Measurements from ENCODE around the gene CRADD. TPM values are rescaled to one million over a fixed set of nuclear protein-coding genes. Genes with fewer than 3 reads are reported as not detected.

CRADD gene
- total and polyA plus RNA-seq, 2 donors (not counting 1 experiment from before 2014, with no cell fraction given) = 5.8 to 15.1 TPM

GRCh38 chr12:93901739-93902138, 224.6 kb downstream of the CRADD start:
- H3K27ac ChIP-seq (ENCODE audit: low read length in 2 of 2) = no peak overlapping the region
- H3K79me2 ChIP-seq (ENCODE audit: control insufficient read depth, insufficient read depth, low read length) = no peaks in the 10 kb centered on the region
- H3K4me1 ChIP-seq (ENCODE audit: control insufficient read depth in 2 of 2, insufficient read depth in 2 of 2, low read length in 2 of 2) = peaks cover 0 to 4% of the 10 kb centered on the region in 2 donors
- no peak for TF ChIP-seq EZH2 (IDR thresholded peaks at IDR 0.05; ENCODE audit: borderline replicate concordance, insufficient read depth, low read depth, low read length, poor library complexity, severe bottlenecking)
- no peak for TF ChIP-seq CTCF (IDR thresholded peaks at IDR 0.05)
- no peak overlapping the region for H3K27ac Mint-ChIP-seq
- ATAC-seq (ENCODE audit: low read depth) = no peak
- H3K4me3 Mint-ChIP-seq = no peak overlapping the region
- intact Hi-C loops (cut with micrococcal nuclease) = no loop called here
- peaks cover 11% of the 10 kb centered on the region for H3K4me1 Mint-ChIP-seq
- ChIA-PET CTCF (no interaction called here), POLR2A (no interaction called here)
- 73% methylated on average over 2 of the region's 3 CpGs for WGBS (ENCODE audit: insufficient coverage)
- H3K9me3 ChIP-seq (ENCODE audit: control extremely low read depth in 1 of 3, control insufficient read depth in 2 of 3, insufficient read depth in 1 of 3, low read length in 2 of 3) = peaks cover 0 to 7% (median 0%) of the 10 kb centered on the region in 3 donors
- no peak overlapping the region for H2AFZ ChIP-seq (ENCODE audit: insufficient read depth, low read depth, low read length, poor library complexity, severe bottlenecking)
- H4K20me1 ChIP-seq (ENCODE audit: control insufficient read depth, insufficient read depth, low read length, poor library complexity, severe bottlenecking) = no peaks in the 10 kb centered on the region
- H3K4me3 ChIP-seq (ENCODE audit: control extremely low read depth in 1 of 5, extremely low read depth in 1 of 5, insufficient read depth in 1 of 5, low read depth in 2 of 5, low read length in 4 of 5) = no peak overlapping the region
- H3K4me2 ChIP-seq (replicated peaks; ENCODE audit: low read depth, low read length, poor library complexity, severe bottlenecking) = no peak overlapping the region
- peaks cover 0 to 4% (median 0%) of the 10 kb centered on the region in 4 experiments for H3K27me3 ChIP-seq (replicated peaks in 1 of 4; ENCODE audit: control extremely low read depth in 1 of 4, control insufficient read depth in 3 of 4, insufficient read depth in 4 of 4, low read length in 3 of 4)
- H3K36me3 ChIP-seq (replicated peaks in 1 of 2; ENCODE audit: control extremely low read depth in 1 of 2, control insufficient read depth in 1 of 2, extremely low read depth in 1 of 2, insufficient read depth in 2 of 2, low read length in 1 of 2) = no peaks in the 10 kb centered on the region
- H3K27me3 Mint-ChIP-seq = peaks cover 4% of the 10 kb centered on the region
- H3K9me3 Mint-ChIP-seq (ENCODE audit: insufficient read depth) = peaks cover 2% of the 10 kb centered on the region
- no peak overlapping the region for H3K9ac ChIP-seq (ENCODE audit: low read length)
- DNase-seq = no peak

GRCh38 chr12:93902192-93902591, 225.0 kb downstream of the CRADD start:
- Histone ChIP-seq H3K4me1 (ENCODE audit: control insufficient read depth in 2 of 2, insufficient read depth in 2 of 2, low read length in 2 of 2) (peaks cover 0 to 4% of the 10 kb centered on the region in 2 donors), H3K27me3 (replicated peaks in 1 of 4; ENCODE audit: control extremely low read depth in 1 of 4, control insufficient read depth in 3 of 4, insufficient read depth in 4 of 4, low read length in 3 of 4) (peaks cover 0 to 4% (median 0%) of the 10 kb centered on the region in 4 experiments), H3K27ac (ENCODE audit: low read length in 2 of 2) (no peak overlapping the region), H2AFZ (ENCODE audit: insufficient read depth, low read depth, low read length, poor library complexity, severe bottlenecking) (no peak overlapping the region), H3K9ac (ENCODE audit: low read length) (no peak overlapping the region), H3K4me2 (replicated peaks; ENCODE audit: low read depth, low read length, poor library complexity, severe bottlenecking) (no peak overlapping the region), H3K9me3 (ENCODE audit: control extremely low read depth in 1 of 3, control insufficient read depth in 2 of 3, insufficient read depth in 1 of 3, low read length in 2 of 3) (peaks cover 0 to 7% (median 0%) of the 10 kb centered on the region in 3 donors), H3K4me3 (ENCODE audit: control extremely low read depth in 1 of 5, extremely low read depth in 1 of 5, insufficient read depth in 1 of 5, low read depth in 2 of 5, low read length in 4 of 5) (no peak overlapping the region), H3K79me2 (ENCODE audit: control insufficient read depth, insufficient read depth, low read length) (no peaks in the 10 kb centered on the region), H3K36me3 (replicated peaks in 1 of 2; ENCODE audit: control extremely low read depth in 1 of 2, control insufficient read depth in 1 of 2, extremely low read depth in 1 of 2, insufficient read depth in 2 of 2, low read length in 1 of 2) (no peaks in the 10 kb centered on the region), H4K20me1 (ENCODE audit: control insufficient read depth, insufficient read depth, low read length, poor library complexity, severe bottlenecking) (no peaks in the 10 kb centered on the region)
- H3K27me3 Mint-ChIP-seq = peaks cover 4% of the 10 kb centered on the region
- ChIA-PET CTCF (no interaction called here), POLR2A (no interaction called here)
- ATAC-seq (ENCODE audit: low read depth) (no peak), DNase-seq (no peak)
- 98% methylated on average over 4 of the region's 4 CpGs for WGBS (ENCODE audit: insufficient coverage)
- peaks cover 11% of the 10 kb centered on the region for H3K4me1 Mint-ChIP-seq
- peaks cover 2% of the 10 kb centered on the region for H3K9me3 Mint-ChIP-seq (ENCODE audit: insufficient read depth)
- intact Hi-C loops (cut with micrococcal nuclease) = no loop called here
- no peak overlapping the region for H3K4me3 Mint-ChIP-seq
- no peak overlapping the region for H3K27ac Mint-ChIP-seq
- TF ChIP-seq CTCF (IDR thresholded peaks at IDR 0.05) = no peak
- no peak for TF ChIP-seq EZH2 (IDR thresholded peaks at IDR 0.05; ENCODE audit: borderline replicate concordance, insufficient read depth, low read depth, low read length, poor library complexity, severe bottlenecking)
